HG03439 (cell line): ENCODE results near the gene CCDC28A.
A peak's percentile ranks its signal among the peaks of the same experiment; 100 is the strongest.

ENCODE experiments used
- ATAC-seq: cut with Tn5 transposase; IDR thresholded peaks from one replicate; pipeline ENCODE4 v1.9.1; 2021; ENCODE audit warnings: mild to moderate bottlenecking, moderate library complexity; ENCODE audit not compliant: unreplicated experiment

Gene CCDC28A

GRCh38 chr6:138795809-138796603 lies 22.4 kb downstream of the CCDC28A start, which contains the start of gene ECT2L:
Gene ECT2L (plus strand): TSS chr6:138796087. CDS start chr6:138813275, 17,188 bp downstream.
- no peak for ATAC-seq

- no peak for ATAC-seq
These were observed 23.2 kb downstream of the CCDC28A start for GRCh38 chr6:138796771-138797170.

- ATAC-seq: no peak
These were observed 24.4 kb downstream of the CCDC28A start for GRCh38 chr6:138797806-138798446.

GRCh38 chr6:138800377-138801150 lies 27.0 kb downstream of the CCDC28A start:
- no peak for ATAC-seq

- no peak for ATAC-seq
These were observed 29.8 kb downstream of the CCDC28A start for GRCh38 chr6:138803331-138803730.

- no peak for ATAC-seq
These were observed 30.3 kb downstream of the CCDC28A start for GRCh38 chr6:138803861-138804260.

GRCh38 chr6:138805016-138805765 lies 31.6 kb downstream of the CCDC28A start:
- no peak for ATAC-seq

- no peak for ATAC-seq
These were observed 33.3 kb downstream of the CCDC28A start for GRCh38 chr6:138806889-138807288.

- ATAC-seq: no peak
These were observed 36.1 kb downstream of the CCDC28A start for GRCh38 chr6:138809677-138810076.

GRCh38 chr6:138811866-138812265 lies 38.3 kb downstream of the CCDC28A start:
- no peak for ATAC-seq

GRCh38 chr6:138814179-138814834 lies 40.7 kb downstream of the CCDC28A start:
- no peak for ATAC-seq

GRCh38 chr6:138815221-138815620 lies 41.7 kb downstream of the CCDC28A start:
- ATAC-seq: no peak

GRCh38 chr6:138815797-138816528 lies 42.4 kb downstream of the CCDC28A start:
- peak; percentile 69 for ATAC-seq

- no peak for ATAC-seq
These were observed 44.2 kb downstream of the CCDC28A start for GRCh38 chr6:138817799-138818198.

- ATAC-seq: peak; percentile 53
These were observed 45.1 kb downstream of the CCDC28A start for GRCh38 chr6:138818496-138819194.

GRCh38 chr6:138821519-138821918 lies 48.0 kb downstream of the CCDC28A start:
- ATAC-seq: no peak

GRCh38 chr6:138824482-138825144 lies 51.0 kb downstream of the CCDC28A start:
- no peak for ATAC-seq

GRCh38 chr6:138830248-138830647 lies 56.7 kb downstream of the CCDC28A start:
- ATAC-seq: no peak
